Heart left ventricle (tissue), 16 donors: ENCODE results near the gene SPESP1. TPM values are rescaled to one million over a fixed set of nuclear protein-coding genes. Genes with fewer than 3 reads are reported as not detected.

Source experiments
- ATAC-seq, 4 donors: fragments of 200-7000 bp; cut with Tn5 transposase; one replicate each; pipeline ENCODE4 v1.9.1; 2020 to 2022; ENCODE audit warnings: moderate library complexity in 4 of 4, mild to moderate bottlenecking in 3 of 4, moderate number of reproducible peaks in 1 of 4
- DNase-seq, 5 donors: peaks; one replicate each; pipeline ENCODE4 v3.0.0-alpha.2; 2020
- H3K27ac ChIP-seq, 12 donors: fragments of 200-600 bp; sonication (generic) in 4 of 12; one replicate each; pipeline versions ENCODE4 v1.5.0 to v1.8.0; 2016 to 2022; ENCODE audit warnings: mild to moderate bottlenecking in 2 of 12
- H3K27me3 ChIP-seq, 9 donors: fragments of 200-600 bp; sonication (generic) in 2 of 9; one replicate each; pipeline versions ENCODE4 v1.5.1 to v1.8.0; 2016 to 2022; ENCODE audit warnings: mild to moderate bottlenecking in 3 of 9
- H3K36me3 ChIP-seq, 9 donors: fragments of 200-600 bp; sonication (generic) in 2 of 9; one replicate each; pipeline versions ENCODE4 v1.5.0 to v1.8.0; 2018 to 2022; ENCODE audit warnings: mild to moderate bottlenecking in 2 of 9
- H3K4me1 ChIP-seq, 12 donors: fragments of 200-600 bp; sonication (generic) in 4 of 12; one replicate each; pipeline versions ENCODE4 v1.5.0 to v1.8.0; 2016 to 2022; ENCODE audit warnings: mild to moderate bottlenecking in 3 of 12
- H3K4me3 ChIP-seq, 12 donors: fragments of 200-600 bp; sonication (generic) in 4 of 12; one replicate each; pipeline versions ENCODE4 v1.5.0 to v1.8.0; 2017 to 2022; ENCODE audit warnings: mild to moderate bottlenecking in 9 of 12, moderate library complexity in 4 of 12
- H3K9me3 ChIP-seq, 12 donors: fragments of 200-600 bp; sonication (generic) in 4 of 12; one replicate each; pipeline versions ENCODE4 v1.5.0 to v1.8.0; 2016 to 2022; ENCODE audit warnings: mild to moderate bottlenecking in 1 of 12
- CTCF ChIP-seq, 12 donors: fragments of 200-600 bp; sonication (generic) in 4 of 12; IDR thresholded peaks; one replicate each; pipeline versions ENCODE4 v1.5.0 to v1.8.0; 2018 to 2022; ENCODE audit warnings: antibody characterized with exemption in 12 of 12, mild to moderate bottlenecking in 5 of 12
- POLR2A ChIP-seq, 2 donors: fragments of 450-650 bp; IDR thresholded peaks; one replicate each; pipeline ENCODE4 v1.6.1; 2017; ENCODE audit warnings: antibody characterized with exemption in 2 of 2, mild to moderate bottlenecking in 2 of 2, moderate library complexity in 2 of 2
- WGBS, 4 donors: extraction: QIAGEN DNeasy Blood & Tissue Kit in 2 of 4; methylation state at CpG; one replicate each; pipeline versions ENCODE4 v1.1.5 to v1.1.7; 2013 to 2018; 5-methylcytosine and 5-hydroxymethylcytosine counted together
- intact Hi-C, 10 donors: fragments of 100-400 bp; cut with DNase I; formaldehyde crosslinking; loops; one replicate each; pipeline versions ENCODE4 v1.11.1 to v1.14.2; 2022
- polyA plus RNA-seq, 2 donors: library from polyadenylated mRNA; stranded (reverse); fragments of 200-250 nt; gene quantifications; one replicate each; pipeline ENCODE4 v1.2.3, GENCODE V29; 2013
- total RNA-seq, 9 donors: library from RNA; depleted of rRNA in 2 of 9; stranded (reverse); fragments of >200 nt in 2 of 9; fragmentation: NEBNext Ultra II Directional in 3 of 9; extraction: Animal tissue kit (Norgen Biotek cat#: 25700) in 3 of 9; gene quantifications; one replicate each; pipeline versions ENCODE4 v1.1.0 to v1.2.4, GENCODE V29; 2016 to 2023
- donor health status: ischemic (EF 13 %, LVEDD 7.1; RV severe dilation, severe dysfunction).
- donor health status: healthy with polysubstance abuse.
- donor health status: DM: no; HTN: yes; CAD: no.
- donor health status: DM: no; HTN: no; CAD: no.
- donor health status: ischemic (EF 25% LVEDD 6.9; RV normal size, moderate dysfunction).
- donor health status: ischemic (EF 25% LVEDD 5.7; RV mildly dilated, moderate dysfunction).
- donor health status: healthy.
- donor health status: DM: yes; HTN: yes; CAD: no.
- donor health status: ischemic (EF 35%, LVEDD 5.7; RV mildly dilated, moderate dysfunction).
- donor health status: nonischemic (EF 11% LVEDD 7.7; RV severe dilation, severe dysfunction).
- donor health status: DM: yes; HTN: yes; CAD: no.
- donor health status: PGD.
- donor health status: ischemic (EF 29% LVEDD 5.4; RV normal size, mild dysfunction).
- donor health status: nonischemic (EF 23%, LVEDD 6.1; RV moderate dilation, normal function).

The SPESP1 gene
- total and polyA plus RNA-seq, 11 donors = 1.2 to 11.0 (median 4.9) TPM; not detected in 1

- ATAC-seq (no peak), DNase-seq (no peak)
- Histone ChIP-seq H3K4me3 (no peak overlapping the region), H3K4me1 (peaks cover 0 to 11% (median 0%) of the 10 kb centered on the region in 12 donors), H3K36me3 (no peaks in the 10 kb centered on the region), H3K27me3 (peaks cover 0 to 5% (median 0%) of the 10 kb centered on the region in 9 donors), H3K9me3 (no peaks in the 10 kb centered on the region), H3K27ac (no peak overlapping the region)
- TF ChIP-seq POLR2A (IDR thresholded peaks at IDR 0.05) (no peak), CTCF (IDR thresholded peaks at IDR 0.05) (no peak)
- intact Hi-C loops = no loop called here
- 60 to 70% (median 65%) methylated on average over 12 of the region's 12 CpGs for WGBS, 4 donors
These were observed 41.9 kb upstream of the SPESP1 start for GRCh38 chr15:68888419-68888818.

GRCh38 chr15:68894208-68894607, 36.1 kb upstream of the SPESP1 start:
- Histone ChIP-seq H3K4me3 (no peak overlapping the region), H3K27me3 (peaks cover 0 to 5% (median 0%) of the 10 kb centered on the region in 9 donors), H3K27ac (no peak overlapping the region), H3K36me3 (no peaks in the 10 kb centered on the region), H3K9me3 (no peaks in the 10 kb centered on the region), H3K4me1 (no peaks in the 10 kb centered on the region)
- TF ChIP-seq CTCF (IDR thresholded peaks at IDR 0.05) (no peak), POLR2A (IDR thresholded peaks at IDR 0.05) (no peak)
- DNase-seq (no peak), ATAC-seq (no peak)
- 60 to 88% (median 73%) methylated on average over 1 of the region's 1 CpG for WGBS, 4 donors
- intact Hi-C loops = no loop called here

GRCh38 chr15:68896178-68896577, 34.1 kb upstream of the SPESP1 start:
- H3K36me3 ChIP-seq = no peaks in the 10 kb centered on the region
- peaks cover 0 to 5% (median 0%) of the 10 kb centered on the region in 9 donors for H3K27me3 ChIP-seq
- H3K4me3 ChIP-seq = no peak overlapping the region
- H3K27ac ChIP-seq = no peak overlapping the region
- H3K9me3 ChIP-seq = no peaks in the 10 kb centered on the region
- TF ChIP-seq CTCF (IDR thresholded peaks at IDR 0.05) (no peak), POLR2A (IDR thresholded peaks at IDR 0.05) (no peak)
- no peaks in the 10 kb centered on the region for H3K4me1 ChIP-seq
- ATAC-seq (no peak), DNase-seq (no peak)
- intact Hi-C loops = no loop called here

GRCh38 chr15:68897016-68897415, 33.3 kb upstream of the SPESP1 start:
- intact Hi-C loops = no loop called here

More at GRCh38 chr15:68897016-68897415, 33.3 kb upstream of the SPESP1 start:
- Histone ChIP-seq H3K4me3 (no peak overlapping the region), H3K27ac (no peak overlapping the region), H3K27me3 (peaks cover 0 to 8% (median 0%) of the 10 kb centered on the region in 9 donors), H3K4me1 (no peaks in the 10 kb centered on the region), H3K36me3 (no peaks in the 10 kb centered on the region), H3K9me3 (no peaks in the 10 kb centered on the region)
- 65 to 87% (median 83%) methylated on average over 1 of the region's 1 CpG for WGBS, 4 donors
- TF ChIP-seq POLR2A (IDR thresholded peaks at IDR 0.05) (no peak), CTCF (IDR thresholded peaks at IDR 0.05) (no peak)
- no peak for ATAC-seq
- DNase-seq = no peak
